Spleen (tissue), 11 donors: ENCODE data around the gene AK2. TPM values are rescaled to one million over a fixed set of nuclear protein-coding genes. Genes with fewer than 3 reads are reported as not detected.

Source experiments
- DNase-seq: peaks from one replicate; pipeline ENCODE4 v3.0.0-alpha.2; 2020
- H3K27ac ChIP-seq, 8 donors: fragments of 200-600 bp; sonication (generic) in 7 of 8; 1 replicate in 4 of 8; 2 replicates in 4 of 8; pipeline versions ENCODE4 v1.5.0 to v1.8.0; 2016 to 2021; ENCODE audit warnings: inconsistent platforms in 4 of 8, mild to moderate bottlenecking in 4 of 8, moderate library complexity in 1 of 8
- H3K27me3 ChIP-seq, 7 donors: fragments of 200-600 bp; sonication (generic) in 6 of 7; replicated peaks in 1 of 7; 1 replicate in 4 of 7; 2 replicates in 3 of 7; pipeline versions ENCODE4 v1.5.0 to v1.8.0; 2016 to 2021; ENCODE audit warnings: inconsistent platforms in 3 of 7, mild to moderate bottlenecking in 1 of 7
- H3K36me3 ChIP-seq, 6 donors: fragments of 200-600 bp; sonication (generic) in 5 of 6; 1 replicate in 4 of 6; 2 replicates in 2 of 6; pipeline versions ENCODE4 v1.5.0 to v1.8.0; 2016 to 2021; ENCODE audit warnings: inconsistent platforms in 2 of 6
- H3K4me1 ChIP-seq, 6 donors: fragments of 200-600 bp; sonication (generic) in 5 of 6; 1 replicate in 3 of 6; 2 replicates in 3 of 6; pipeline versions ENCODE4 v1.5.0 to v1.8.0; 2016 to 2021; ENCODE audit warnings: inconsistent platforms in 3 of 6
- H3K4me3 ChIP-seq, 8 donors: fragments of 200-600 bp; sonication (generic) in 7 of 8; 1 replicate in 4 of 8; 2 replicates in 4 of 8; pipeline versions ENCODE4 v1.5.0 to v1.8.0; 2016 to 2021; ENCODE audit warnings: inconsistent platforms in 4 of 8, mild to moderate bottlenecking in 4 of 8, moderate library complexity in 2 of 8
- H3K9me3 ChIP-seq, 8 donors: fragments of 200-600 bp; sonication (generic) in 7 of 8; 1 replicate in 4 of 8; 2 replicates in 4 of 8; pipeline versions ENCODE4 v1.5.0 to v1.8.0; 2016 to 2021; ENCODE audit warnings: inconsistent platforms in 4 of 8
- POLR2A ChIP-seq, 3 donors: fragments of 450-650 bp; IDR thresholded peaks; one replicate each; pipeline ENCODE4 v1.5.1; 2017; ENCODE audit warnings: antibody characterized with exemption in 3 of 3, mild to moderate bottlenecking in 1 of 3
- POLR2AphosphoS5 ChIP-seq, 3 donors: sonication (generic); formaldehyde crosslinking; IDR thresholded peaks; one replicate each; pipeline ENCODE4 v1.5.1; 2017; ENCODE audit warnings: antibody characterized with exemption in 3 of 3
- WGBS, 5 donors: extraction: QIAGEN DNeasy Blood & Tissue Kit in 3 of 5; methylation state at CpG; one replicate each; pipeline versions ENCODE4 v1.1.5 to v1.1.7; 2013 to 2018; 5-methylcytosine and 5-hydroxymethylcytosine counted together
- intact Hi-C: fragments of 100-400 bp; cut with DNase I; formaldehyde crosslinking; loops from one replicate; pipeline ENCODE4 v1.15.0; 2023; ENCODE audit warnings: low total_unique reads
- polyA plus RNA-seq, 3 donors: library from polyadenylated mRNA; stranded (reverse); fragments of 200-250 nt; gene quantifications; one replicate each; pipeline ENCODE4 v1.2.1, GENCODE V29; 2013
- total RNA-seq, 7 donors: library from RNA; depleted of rRNA in 3 of 7; stranded (reverse); fragments of >200 nt in 3 of 7; fragmentation: NEBNext Ultra II Directional in 4 of 7; extraction: Animal tissue kit (Norgen Biotek cat#: 25700) in 4 of 7; gene quantifications; one replicate each; pipeline versions ENCODE4 v1.1.0 to v1.2.1, GENCODE V29; 2016 to 2021
- TF ChIP-seq, protein P1 (sequence below), 11 experiments: fragments of 200-600 bp in 7 of 11; fragments of 450-650 bp in 4 of 11; sonication (generic) in 4 of 11; IDR thresholded peaks in 8 of 11; conservative IDR thresholded peaks in 3 of 11; 1 replicate in 7 of 11; 2 replicates in 4 of 11; pipeline versions ENCODE4 v1.4.0 to v1.8.0; 2016 to 2021; ENCODE audit warnings: antibody characterized with exemption in 11 of 11, inconsistent platforms in 4 of 11, mild to moderate bottlenecking in 1 of 11
- donor health status: healthy with polysubstance abuse.
- donor health status: DM: no; HTN: no; CAD: no; lungs with moderate emphysema.
- donor health status: DM: no; HTN: no; CAD: no.
- donor health status: Bipolar disorder and iron deficiency.
- donor health status: healthy.
- donor health status: DM: no; HTN: no; CAD: no.
- donor health status: DM: yes; HTN: yes; CAD: no.

AK2 gene
- total and polyA plus RNA-seq, 10 donors, result 42.8 to 139 (median 92.3) TPM

DNA sequence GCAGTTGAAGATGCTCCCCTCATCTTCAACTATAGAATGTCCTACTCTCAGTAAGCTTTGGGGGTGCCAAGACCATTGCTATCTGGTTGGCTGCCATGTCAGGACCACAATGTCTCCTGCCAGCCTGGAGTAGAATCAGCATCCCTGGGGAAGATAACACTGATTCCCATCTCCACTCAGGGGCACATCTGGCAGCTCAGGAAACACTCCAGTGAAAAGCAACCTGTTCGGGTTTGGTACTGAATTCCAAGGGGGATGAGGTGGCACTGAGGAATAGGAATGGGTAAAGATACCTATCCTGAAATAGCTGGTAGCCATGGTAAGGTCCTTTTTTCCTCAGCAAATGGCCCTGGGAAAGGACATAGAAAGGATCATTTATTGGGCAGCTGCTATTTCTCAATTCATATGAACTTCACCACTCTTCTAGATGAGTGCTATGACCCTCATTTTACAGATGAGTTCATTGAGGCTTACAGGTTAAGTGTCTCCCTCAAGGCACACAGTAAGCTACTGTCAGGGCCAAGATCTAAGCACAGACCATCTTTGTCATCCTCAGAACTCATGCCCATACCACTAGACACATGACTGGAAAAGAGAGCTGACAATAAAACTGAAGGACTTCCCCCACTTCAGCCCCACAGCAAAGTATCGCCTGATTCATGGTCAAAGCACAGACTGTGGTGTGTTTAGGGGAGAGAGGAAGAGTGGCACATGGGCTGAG is 31.4 kb downstream of the AK2 start:
- no peaks in the 10 kb centered on the region for H3K27me3 ChIP-seq
- TF ChIP-seq POLR2AphosphoS5 (IDR thresholded peaks at IDR 0.05) (no peak), POLR2A (IDR thresholded peaks at IDR 0.05) (no peak)
- TF ChIP-seq, protein P1, sequence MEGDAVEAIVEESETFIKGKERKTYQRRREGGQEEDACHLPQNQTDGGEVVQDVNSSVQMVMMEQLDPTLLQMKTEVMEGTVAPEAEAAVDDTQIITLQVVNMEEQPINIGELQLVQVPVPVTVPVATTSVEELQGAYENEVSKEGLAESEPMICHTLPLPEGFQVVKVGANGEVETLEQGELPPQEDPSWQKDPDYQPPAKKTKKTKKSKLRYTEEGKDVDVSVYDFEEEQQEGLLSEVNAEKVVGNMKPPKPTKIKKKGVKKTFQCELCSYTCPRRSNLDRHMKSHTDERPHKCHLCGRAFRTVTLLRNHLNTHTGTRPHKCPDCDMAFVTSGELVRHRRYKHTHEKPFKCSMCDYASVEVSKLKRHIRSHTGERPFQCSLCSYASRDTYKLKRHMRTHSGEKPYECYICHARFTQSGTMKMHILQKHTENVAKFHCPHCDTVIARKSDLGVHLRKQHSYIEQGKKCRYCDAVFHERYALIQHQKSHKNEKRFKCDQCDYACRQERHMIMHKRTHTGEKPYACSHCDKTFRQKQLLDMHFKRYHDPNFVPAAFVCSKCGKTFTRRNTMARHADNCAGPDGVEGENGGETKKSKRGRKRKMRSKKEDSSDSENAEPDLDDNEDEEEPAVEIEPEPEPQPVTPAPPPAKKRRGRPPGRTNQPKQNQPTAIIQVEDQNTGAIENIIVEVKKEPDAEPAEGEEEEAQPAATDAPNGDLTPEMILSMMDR (IDR thresholded peaks at IDR 0.05 in 8 of 11, conservative IDR thresholded peaks at IDR 0.05 in 3 of 11), result no peak
- H3K9me3 ChIP-seq, result no peaks in the 10 kb centered on the region
- no peak overlapping the region for H3K4me3 ChIP-seq
- 69 to 87% (median 82%) methylated on average over 2 of the region's 2 CpGs for WGBS, 5 donors
- H3K4me1 ChIP-seq, result peaks cover 0 to 41% (median 14%) of the 10 kb centered on the region in 6 donors
- intact Hi-C loops, result loop anchor here (10.0 kb wide), 1 partner anchor 70 kb away; no protein-coding TSS in a partner anchor
- DNase-seq, result no peak
- H3K36me3 ChIP-seq, result peaks cover 0 to 30% (median 19%) of the 10 kb centered on the region in 6 donors
- H3K27ac ChIP-seq, result peak overlapping the region in 2 of 8 donors; percentile 1 to 13

DNA sequence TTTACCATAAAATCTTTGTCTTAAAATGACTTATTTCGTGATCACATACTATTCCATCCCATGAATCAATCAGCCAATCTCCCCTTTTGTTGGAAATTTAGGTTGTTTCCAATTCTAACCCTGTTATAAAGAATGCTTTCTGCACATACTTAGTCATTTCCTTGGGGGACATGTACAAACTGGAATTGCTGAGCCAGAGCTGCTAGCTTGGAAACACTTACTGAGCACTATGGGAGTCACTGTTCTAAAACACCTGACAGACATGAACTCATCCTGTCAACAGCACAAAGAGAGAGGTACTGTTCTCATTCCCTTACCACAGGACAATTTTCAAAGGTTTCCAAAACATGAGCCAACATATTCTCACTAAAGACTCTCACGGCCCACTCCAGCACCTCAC is 32.1 kb downstream of the AK2 start:
- DNase-seq, result no peak
- Histone ChIP-seq H3K27ac (peak overlapping the region in 1 of 8 donors; percentile 1), H3K4me3 (no peak overlapping the region), H3K9me3 (no peaks in the 10 kb centered on the region), H3K36me3 (peaks cover 0 to 23% (median 17%) of the 10 kb centered on the region in 6 donors), H3K27me3 (no peaks in the 10 kb centered on the region), H3K4me1 (peaks cover 0 to 40% (median 11%) of the 10 kb centered on the region in 6 donors)
- WGBS, 5 donors, result 90 to 96% (median 95%) methylated on average over 2 of the region's 2 CpGs
- no peak for TF ChIP-seq POLR2A (IDR thresholded peaks at IDR 0.05)
- no peak for TF ChIP-seq POLR2AphosphoS5 (IDR thresholded peaks at IDR 0.05)
- TF ChIP-seq, protein P1 (IDR thresholded peaks at IDR 0.05 in 8 of 11, conservative IDR thresholded peaks at IDR 0.05 in 3 of 11), result no peak
- intact Hi-C loops, result loop anchor here (10.0 kb wide), 1 partner anchor 70 kb away; no protein-coding TSS in a partner anchor

DNA sequence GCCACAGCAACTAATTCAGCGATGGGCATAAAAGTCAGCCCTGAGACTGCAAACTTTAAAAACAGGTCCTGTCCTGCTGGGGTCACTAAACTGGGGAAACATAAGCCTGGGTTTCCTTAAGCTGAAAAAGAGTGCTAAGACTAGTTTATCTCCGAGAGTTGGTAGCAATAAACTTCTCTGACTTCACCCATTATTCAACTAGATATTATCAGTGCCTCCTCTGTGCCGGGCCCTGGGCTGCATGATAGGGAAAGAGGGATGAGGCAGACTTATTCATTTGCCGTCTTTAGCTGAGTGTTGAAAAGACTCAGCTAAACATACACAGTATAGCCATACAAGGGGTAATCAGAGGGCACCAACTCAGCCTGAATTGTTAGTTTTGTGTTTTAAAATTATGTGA is 33.0 kb downstream of the AK2 start:
- no peak overlapping the region for H3K4me3 ChIP-seq
- TF ChIP-seq, protein P1 (IDR thresholded peaks at IDR 0.05 in 8 of 11, conservative IDR thresholded peaks at IDR 0.05 in 3 of 11), result no peak
- TF ChIP-seq POLR2A (IDR thresholded peaks at IDR 0.05) (no peak), POLR2AphosphoS5 (IDR thresholded peaks at IDR 0.05) (no peak)
- DNase-seq, result no peak
- H3K27me3 ChIP-seq, result no peaks in the 10 kb centered on the region
- intact Hi-C loops, result loop anchor here (10.0 kb wide), 1 partner anchor 69 kb away; no protein-coding TSS in a partner anchor
- peaks cover 0 to 39% (median 11%) of the 10 kb centered on the region in 6 donors for H3K4me1 ChIP-seq
- no peaks in the 10 kb centered on the region for H3K9me3 ChIP-seq
- WGBS, 5 donors, result 91 to 97% (median 94%) methylated on average over 4 of the region's 4 CpGs
- H3K36me3 ChIP-seq, result peaks cover 0 to 14% (median 12%) of the 10 kb centered on the region in 6 donors
- no peak overlapping the region for H3K27ac ChIP-seq

DNA sequence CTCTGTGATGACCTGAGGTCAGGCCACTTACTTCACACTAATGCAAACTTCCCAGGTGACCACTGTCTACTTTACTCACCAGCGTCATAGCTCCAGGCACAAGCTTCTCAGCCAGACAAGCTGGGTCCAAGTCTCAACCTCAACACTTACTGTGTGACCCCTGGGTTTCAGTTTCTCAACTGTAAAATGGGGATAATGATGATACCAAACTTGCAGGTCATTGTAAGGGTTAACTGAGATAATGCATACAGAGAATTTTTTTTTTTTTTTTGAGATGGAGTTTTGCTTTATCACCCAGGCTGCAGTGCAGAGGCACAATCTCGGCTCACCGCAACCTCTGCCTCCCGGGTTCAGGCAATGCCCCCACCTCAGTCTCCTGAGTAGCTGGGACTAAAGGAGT is 34.7 kb downstream of the AK2 start:
- Histone ChIP-seq H3K4me1 (peaks cover 11 to 39% (median 27%) of the 10 kb centered on the region in 6 donors), H3K36me3 (no peaks in the 10 kb centered on the region), H3K9me3 (no peaks in the 10 kb centered on the region), H3K27me3 (no peaks in the 10 kb centered on the region), H3K27ac (no peak overlapping the region), H3K4me3 (no peak overlapping the region)
- WGBS, 5 donors, result 88 to 97% (median 93%) methylated on average over 4 of the region's 4 CpGs
- TF ChIP-seq POLR2A (IDR thresholded peaks at IDR 0.05) (no peak), POLR2AphosphoS5 (IDR thresholded peaks at IDR 0.05) (no peak)
- TF ChIP-seq, protein P1 (IDR thresholded peaks at IDR 0.05 in 8 of 11, conservative IDR thresholded peaks at IDR 0.05 in 3 of 11), result no peak
- DNase-seq, result no peak
- intact Hi-C loops, result loop anchor here (10.0 kb wide), 1 partner anchor 67 kb away; no protein-coding TSS in a partner anchor
